T-helper 1 cell treated with Interleukin-12 subunit alpha and Interleukin-12 subunit beta and Interleukin-4 antibody, amounts not matched to agents 30 μg/mL and 1 μg/mL, for 36 hours (primary cell): Measurements from ENCODE around the gene MDFIC2.
"Not testable (repeated sequence)": the region's sequence is repeated elsewhere in the genome, so short reads cannot be mapped to it uniquely, and the experiment has no call there.

Experiments
- H3K27ac Mint-ChIP-seq: one replicate; pipeline ENCODE4 v1.8.0; 2021; ENCODE audit warnings: mild to moderate bottlenecking, mixed read lengths
- H3K27me3 Mint-ChIP-seq: one replicate; pipeline ENCODE4 v1.8.0; 2021; ENCODE audit warnings: low read depth, mixed read lengths
- H3K36me3 Mint-ChIP-seq: one replicate; pipeline ENCODE4 v1.8.0; 2021; ENCODE audit warnings: low read depth, mixed read lengths
- H3K4me1 Mint-ChIP-seq: one replicate; pipeline ENCODE4 v1.8.0; 2021; ENCODE audit warnings: low read depth, mixed read lengths
- H3K4me3 Mint-ChIP-seq: one replicate; pipeline ENCODE4 v1.8.0; 2021; ENCODE audit warnings: mild to moderate bottlenecking, moderate library complexity, mixed read lengths
- H3K9me3 Mint-ChIP-seq: one replicate; pipeline ENCODE4 v1.8.0; 2021; ENCODE audit warnings: mixed read lengths

Gene MDFIC2

GRCh38 chr3:70312336-70312735, at the start of gene MDFIC2:
MDFIC2 (minus strand) TSS chr3:70312638; CDS start chr3:70311973, 665 bp downstream.
- Mint-ChIP-seq H3K9me3 (no peaks in the 10 kb centered on the region), H3K27ac (no peak within 1 kb of the TSS), H3K4me1 (no peaks in the 10 kb centered on the region), H3K36me3 (no peaks in the 10 kb centered on the region), H3K27me3 (no peaks in the 10 kb centered on the region), H3K4me3 (no peak within 1 kb of the TSS)

- Mint-ChIP-seq H3K27me3 (no peaks in the 10 kb centered on the region), H3K27ac (no peak overlapping the region), H3K4me1 (no peaks in the 10 kb centered on the region), H3K9me3 (no peaks in the 10 kb centered on the region), H3K4me3 (no peak overlapping the region), H3K36me3 (no peaks in the 10 kb centered on the region)
Observed at GRCh38 chr3:70360979-70361760, 48.7 kb upstream of the MDFIC2 start.

- H3K9me3 Mint-ChIP-seq: no peaks in the 10 kb centered on the region
- H3K27ac Mint-ChIP-seq: no peak overlapping the region
- no peak overlapping the region for H3K4me3 Mint-ChIP-seq
- no peaks in the 10 kb centered on the region for H3K36me3 Mint-ChIP-seq
- no peaks in the 10 kb centered on the region for H3K27me3 Mint-ChIP-seq
- H3K4me1 Mint-ChIP-seq: no peaks in the 10 kb centered on the region
Observed at GRCh38 chr3:70359711-70360110, 47.3 kb upstream of the MDFIC2 start.

GRCh38 chr3:70358978-70359580, 46.6 kb upstream of the MDFIC2 start:
- no peak overlapping the region for H3K4me3 Mint-ChIP-seq
- no peaks in the 10 kb centered on the region for H3K4me1 Mint-ChIP-seq
- H3K27ac Mint-ChIP-seq: no peak overlapping the region
- no peaks in the 10 kb centered on the region for H3K36me3 Mint-ChIP-seq
- H3K27me3 Mint-ChIP-seq: no peaks in the 10 kb centered on the region
- H3K9me3 Mint-ChIP-seq: no peaks in the 10 kb centered on the region

- no peaks in the 10 kb centered on the region for H3K9me3 Mint-ChIP-seq
- H3K4me3 Mint-ChIP-seq: no peak overlapping the region
- no peak overlapping the region for H3K27ac Mint-ChIP-seq
- H3K27me3 Mint-ChIP-seq: no peaks in the 10 kb centered on the region
- H3K4me1 Mint-ChIP-seq: no peaks in the 10 kb centered on the region
- H3K36me3 Mint-ChIP-seq: no peaks in the 10 kb centered on the region
Observed at GRCh38 chr3:70352215-70352614, 39.8 kb upstream of the MDFIC2 start.

- H3K4me1 Mint-ChIP-seq: no peaks in the 10 kb centered on the region
- H3K36me3 Mint-ChIP-seq: no peaks in the 10 kb centered on the region
- H3K27me3 Mint-ChIP-seq: no peaks in the 10 kb centered on the region
- H3K9me3 Mint-ChIP-seq: no peaks in the 10 kb centered on the region
- H3K4me3 Mint-ChIP-seq: no peak overlapping the region
- H3K27ac Mint-ChIP-seq: no peak overlapping the region
Observed at GRCh38 chr3:70342149-70342548, 29.7 kb upstream of the MDFIC2 start.

GRCh38 chr3:70336885-70337284, 24.4 kb upstream of the MDFIC2 start:
- not testable (repeated sequence) for H3K4me1 Mint-ChIP-seq, H3K27me3 Mint-ChIP-seq, H3K9me3 Mint-ChIP-seq, H3K27ac Mint-ChIP-seq, H3K36me3 Mint-ChIP-seq, H3K4me3 Mint-ChIP-seq

GRCh38 chr3:70333080-70333479, 20.6 kb upstream of the MDFIC2 start:
- no peak overlapping the region for H3K4me3 Mint-ChIP-seq
- H3K36me3 Mint-ChIP-seq: no peaks in the 10 kb centered on the region
- H3K27me3 Mint-ChIP-seq: no peaks in the 10 kb centered on the region
- H3K4me1 Mint-ChIP-seq: no peaks in the 10 kb centered on the region
- H3K9me3 Mint-ChIP-seq: no peaks in the 10 kb centered on the region
- H3K27ac Mint-ChIP-seq: no peak overlapping the region

- no peaks in the 10 kb centered on the region for H3K4me1 Mint-ChIP-seq
- no peak overlapping the region for H3K27ac Mint-ChIP-seq
- no peaks in the 10 kb centered on the region for H3K9me3 Mint-ChIP-seq
- no peak overlapping the region for H3K4me3 Mint-ChIP-seq
- no peaks in the 10 kb centered on the region for H3K36me3 Mint-ChIP-seq
- H3K27me3 Mint-ChIP-seq: no peaks in the 10 kb centered on the region
Observed at GRCh38 chr3:70315021-70315420, 2.6 kb upstream of the MDFIC2 start.

GRCh38 chr3:70310809-70311208, 1.6 kb downstream of the MDFIC2 start:
- Mint-ChIP-seq H3K27me3 (no peaks in the 10 kb centered on the region), H3K9me3 (no peaks in the 10 kb centered on the region), H3K27ac (no peak overlapping the region), H3K4me1 (no peaks in the 10 kb centered on the region), H3K4me3 (no peak overlapping the region), H3K36me3 (no peaks in the 10 kb centered on the region)

GRCh38 chr3:70309591-70309990, 2.8 kb downstream of the MDFIC2 start:
- Mint-ChIP-seq H3K9me3 (no peaks in the 10 kb centered on the region), H3K27me3 (no peaks in the 10 kb centered on the region), H3K4me3 (no peak overlapping the region), H3K27ac (no peak overlapping the region), H3K36me3 (no peaks in the 10 kb centered on the region), H3K4me1 (no peaks in the 10 kb centered on the region)

GRCh38 chr3:70308760-70309159, 3.7 kb downstream of the MDFIC2 start:
- Mint-ChIP-seq H3K36me3 (no peaks in the 10 kb centered on the region), H3K27ac (no peak overlapping the region), H3K9me3 (no peaks in the 10 kb centered on the region), H3K4me1 (no peaks in the 10 kb centered on the region), H3K4me3 (no peak overlapping the region), H3K27me3 (no peaks in the 10 kb centered on the region)

GRCh38 chr3:70306736-70307135, 5.7 kb downstream of the MDFIC2 start:
- H3K27ac Mint-ChIP-seq: no peak overlapping the region
- no peaks in the 10 kb centered on the region for H3K4me1 Mint-ChIP-seq
- no peaks in the 10 kb centered on the region for H3K9me3 Mint-ChIP-seq
- H3K4me3 Mint-ChIP-seq: no peak overlapping the region
- H3K36me3 Mint-ChIP-seq: no peaks in the 10 kb centered on the region
- no peaks in the 10 kb centered on the region for H3K27me3 Mint-ChIP-seq

GRCh38 chr3:70298385-70298784, 14.1 kb downstream of the MDFIC2 start:
- Mint-ChIP-seq H3K4me3 (no peak overlapping the region), H3K27me3 (no peaks in the 10 kb centered on the region), H3K9me3 (no peaks in the 10 kb centered on the region), H3K4me1 (no peaks in the 10 kb centered on the region), H3K36me3 (no peaks in the 10 kb centered on the region), H3K27ac (no peak overlapping the region)

GRCh38 chr3:70291097-70291482, 21.3 kb downstream of the MDFIC2 start:
- Mint-ChIP-seq H3K27me3 (no peaks in the 10 kb centered on the region), H3K36me3 (no peaks in the 10 kb centered on the region), H3K9me3 (no peaks in the 10 kb centered on the region), H3K4me3 (no peak overlapping the region), H3K27ac (no peak overlapping the region), H3K4me1 (no peaks in the 10 kb centered on the region)
